Fibroblast of lung (primary cell): ENCODE measurements around the gene P4HTM. TPM values are rescaled to one million over a fixed set of nuclear protein-coding genes. Genes with fewer than 3 reads are reported as not detected.

Experiments
- DNase-seq, 2 donors: peaks; one replicate each; pipeline versions ENCODE4 v3.0.0 to v3.0.0-alpha.2; 2010; ENCODE audit warnings: low read depth in 2 of 2
- H2AFZ ChIP-seq: 2 replicates; pipeline ENCODE4 v1.5.1; 2012; ENCODE audit warnings: low read length, control low read depth, inconsistent platforms
- H3K27ac ChIP-seq: 2 replicates; pipeline ENCODE4 v1.5.1; 2011; ENCODE audit warnings: low read length, control low read depth; ENCODE audit not compliant: insufficient read depth
- H3K27me3 ChIP-seq: 2 replicates; pipeline ENCODE4 v1.5.1; 2011; ENCODE audit warnings: mild to moderate bottlenecking, low read length; ENCODE audit not compliant: control insufficient read depth, insufficient read depth
- H3K36me3 ChIP-seq: 2 replicates; pipeline ENCODE4 v1.5.1; 2011; ENCODE audit warnings: low read length; ENCODE audit not compliant: control insufficient read depth, insufficient read depth
- H3K4me1 ChIP-seq: 2 replicates; pipeline ENCODE4 v1.5.1; 2011; ENCODE audit warnings: low read length; ENCODE audit not compliant: control insufficient read depth, insufficient read depth; ENCODE audit errors: extremely low read depth
- H3K4me2 ChIP-seq: 2 replicates; pipeline ENCODE4 v1.5.1; 2011; ENCODE audit warnings: low read length, control low read depth; ENCODE audit not compliant: insufficient read depth; ENCODE audit errors: extremely low read depth
- H3K4me3 ChIP-seq, 4 experiments: fragments of 200-600 bp in 1 of 4; sonication (generic) in 1 of 4; replicated peaks in 1 of 4; 2 replicates each; pipeline ENCODE4 v1.5.1; 2011 to 2016; ENCODE audit warnings: low read length in 4 of 4, low read depth in 3 of 4, mild to moderate bottlenecking in 3 of 4, control low read depth in 2 of 4, inconsistent platforms in 1 of 4, mixed read lengths in 1 of 4; ENCODE audit not compliant: insufficient read depth in 1 of 4; ENCODE audit errors: control extremely low read depth in 1 of 4
- H3K79me2 ChIP-seq: 2 replicates; pipeline ENCODE4 v1.5.1; 2012; ENCODE audit warnings: mild to moderate bottlenecking, low read length, inconsistent platforms; ENCODE audit not compliant: control insufficient read depth, insufficient read depth
- H3K9ac ChIP-seq: 2 replicates; pipeline ENCODE4 v1.5.1; 2011; ENCODE audit warnings: mild to moderate bottlenecking, low read length, control low read depth; ENCODE audit not compliant: insufficient read depth
- H3K9me3 ChIP-seq: 2 replicates; pipeline ENCODE4 v1.5.1; 2012; ENCODE audit warnings: low read depth, low read length; ENCODE audit not compliant: control insufficient read depth, insufficient read depth
- H4K20me1 ChIP-seq: 2 replicates; pipeline ENCODE4 v1.5.1; 2011; ENCODE audit warnings: low read length; ENCODE audit not compliant: control insufficient read depth, insufficient read depth; ENCODE audit errors: extremely low read depth
- EZH2 ChIP-seq: IDR thresholded peaks from 2 replicates; pipeline ENCODE4 v1.5.1; 2012; ENCODE audit warnings: low read length, control low read depth, mild to moderate bottlenecking; ENCODE audit errors: missing control alignments
- polyA plus RNA-seq, 2 donors: library from polyadenylated mRNA; depleted of rRNA in 1 of 2; stranded (reverse) in 1 of 2; unstranded in 1 of 2; fragments of >200 nt; gene quantifications; 2 replicates each; pipeline ENCODE4 v1.2.1, GENCODE V29; 2011 to 2012; ENCODE audit warnings: missing spikeins in 1 of 2
- total RNA-seq: library from RNA; depleted of rRNA; stranded (reverse); fragments of >200 nt; gene quantifications from 2 replicates; pipeline ENCODE4 v1.2.1, GENCODE V29; 2014
- TF ChIP-seq, protein P1 (sequence below), 2 donors: IDR thresholded peaks in 1 of 2; conservative IDR thresholded peaks in 1 of 2; 1 replicate in 1 of 2; 2 replicates in 1 of 2; pipeline ENCODE4 v1.5.1; 2011 to 2012; ENCODE audit warnings: low read length in 2 of 2, control low read depth in 1 of 2, inconsistent platforms in 1 of 2, low read depth in 1 of 2, mild to moderate bottlenecking in 1 of 2

P4HTM gene
- total and polyA plus RNA-seq, 2 donors (not counting 1 experiment from before 2014, with no cell fraction given), result 16.2 to 46.7 TPM

DNA sequence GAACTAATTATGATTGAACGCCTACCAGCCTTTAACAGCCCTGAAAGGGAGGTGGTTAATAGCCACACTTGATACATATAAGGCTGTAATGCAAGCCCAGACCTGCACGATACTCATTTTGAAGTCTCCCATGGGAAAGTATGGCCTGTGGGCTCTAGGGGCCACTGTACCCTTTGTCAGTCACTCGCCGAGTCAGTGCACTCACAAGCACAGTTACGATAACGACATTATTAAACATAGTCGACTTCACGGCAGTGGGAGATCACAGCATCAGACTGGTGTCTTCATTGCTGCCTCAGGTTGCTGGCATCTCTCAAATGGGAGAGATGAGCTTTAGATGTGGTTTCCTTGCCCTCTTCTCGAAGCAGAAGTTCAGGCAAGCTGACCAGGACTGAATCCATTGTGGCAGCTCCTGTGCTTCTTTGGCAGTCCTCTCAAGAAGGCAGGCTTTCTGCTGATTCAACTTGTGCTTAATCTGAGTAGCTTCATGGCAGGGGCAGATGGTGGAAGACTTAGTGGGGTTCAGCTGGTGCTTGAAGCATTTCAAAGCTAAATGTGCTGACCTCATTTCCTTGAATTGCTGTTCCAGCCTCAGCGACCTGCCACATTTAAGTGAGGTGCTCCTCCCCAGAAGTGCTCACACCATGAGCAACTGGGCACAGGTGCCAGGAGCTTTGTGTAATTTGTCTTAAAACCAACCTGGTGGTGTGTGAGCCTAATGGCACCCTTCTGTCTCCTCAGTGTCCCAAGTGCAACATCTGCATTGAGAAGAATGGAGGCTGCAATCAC is 15.8 kb upstream of the P4HTM start:
- Histone ChIP-seq H3K4me1 (no peaks in the 10 kb centered on the region), H3K4me3 (no peak overlapping the region), H3K9ac (no peak overlapping the region), H3K27ac (no peak overlapping the region), H3K4me2 (no peak overlapping the region), H2AFZ (no peak overlapping the region), H3K9me3 (no peaks in the 10 kb centered on the region), H3K79me2 (no peaks in the 10 kb centered on the region), H4K20me1 (no peaks in the 10 kb centered on the region), H3K27me3 (no peaks in the 10 kb centered on the region), H3K36me3 (peaks cover 19% of the 10 kb centered on the region)
- TF ChIP-seq EZH2, result no peak
- TF ChIP-seq, protein P1, sequence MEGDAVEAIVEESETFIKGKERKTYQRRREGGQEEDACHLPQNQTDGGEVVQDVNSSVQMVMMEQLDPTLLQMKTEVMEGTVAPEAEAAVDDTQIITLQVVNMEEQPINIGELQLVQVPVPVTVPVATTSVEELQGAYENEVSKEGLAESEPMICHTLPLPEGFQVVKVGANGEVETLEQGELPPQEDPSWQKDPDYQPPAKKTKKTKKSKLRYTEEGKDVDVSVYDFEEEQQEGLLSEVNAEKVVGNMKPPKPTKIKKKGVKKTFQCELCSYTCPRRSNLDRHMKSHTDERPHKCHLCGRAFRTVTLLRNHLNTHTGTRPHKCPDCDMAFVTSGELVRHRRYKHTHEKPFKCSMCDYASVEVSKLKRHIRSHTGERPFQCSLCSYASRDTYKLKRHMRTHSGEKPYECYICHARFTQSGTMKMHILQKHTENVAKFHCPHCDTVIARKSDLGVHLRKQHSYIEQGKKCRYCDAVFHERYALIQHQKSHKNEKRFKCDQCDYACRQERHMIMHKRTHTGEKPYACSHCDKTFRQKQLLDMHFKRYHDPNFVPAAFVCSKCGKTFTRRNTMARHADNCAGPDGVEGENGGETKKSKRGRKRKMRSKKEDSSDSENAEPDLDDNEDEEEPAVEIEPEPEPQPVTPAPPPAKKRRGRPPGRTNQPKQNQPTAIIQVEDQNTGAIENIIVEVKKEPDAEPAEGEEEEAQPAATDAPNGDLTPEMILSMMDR (conservative IDR thresholded peaks at IDR 0.05 in 1 of 2, IDR thresholded peaks at IDR 0.05 in 1 of 2; ENCODE audit: low read depth in 1 of 2, low read length in 2 of 2), result no peak
- no peak for DNase-seq

DNA sequence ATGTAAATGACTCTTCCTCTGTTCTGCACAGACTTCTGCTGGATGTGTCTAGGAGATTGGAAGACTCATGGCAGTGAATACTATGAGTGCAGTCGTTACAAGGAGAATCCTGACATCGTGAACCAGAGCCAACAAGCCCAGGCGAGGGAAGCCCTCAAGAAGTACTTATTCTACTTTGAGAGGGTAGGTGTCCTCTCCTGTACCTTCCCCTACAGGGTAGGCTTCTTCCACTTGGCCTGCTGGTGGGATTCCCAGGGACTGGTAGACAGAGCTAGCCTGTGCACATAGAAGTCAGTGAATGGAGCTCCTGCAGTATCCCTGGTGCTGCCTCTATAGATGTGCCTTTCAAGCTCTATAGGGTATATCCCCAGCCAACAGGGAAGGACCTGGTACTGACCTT is 10.6 kb upstream of the P4HTM start:
- TF ChIP-seq, protein P1 (conservative IDR thresholded peaks at IDR 0.05 in 1 of 2, IDR thresholded peaks at IDR 0.05 in 1 of 2; ENCODE audit: low read depth in 1 of 2, low read length in 2 of 2), result no peak
- no peak for DNase-seq
- peaks cover 10% of the 10 kb centered on the region for H3K36me3 ChIP-seq

DNA sequence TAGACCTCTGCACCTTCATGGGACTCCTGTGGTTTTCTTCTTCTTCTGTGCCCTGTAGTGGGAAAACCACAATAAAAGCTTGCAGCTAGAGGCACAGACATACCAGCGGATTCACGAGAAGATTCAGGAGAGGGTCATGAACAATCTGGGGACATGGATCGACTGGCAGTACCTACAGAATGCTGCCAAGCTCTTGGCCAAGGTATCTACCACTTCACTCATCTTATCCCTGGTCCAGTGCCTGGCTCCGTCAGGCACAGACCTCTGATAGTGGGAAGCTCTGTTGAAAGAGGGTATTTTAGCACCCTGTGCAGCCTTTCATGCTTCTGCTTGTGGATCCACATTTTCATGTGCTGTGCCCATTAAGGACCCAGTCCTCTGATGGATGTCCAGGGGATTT is 9.7 kb upstream of the P4HTM start:
- no peaks in the 10 kb centered on the region for H3K27me3 ChIP-seq
- H3K79me2 ChIP-seq, result no peaks in the 10 kb centered on the region
- H3K4me3 ChIP-seq, result no peak overlapping the region
- peaks cover 5% of the 10 kb centered on the region for H3K36me3 ChIP-seq
- H3K9me3 ChIP-seq, result no peaks in the 10 kb centered on the region
- no peak overlapping the region for H2AFZ ChIP-seq
- H4K20me1 ChIP-seq, result no peaks in the 10 kb centered on the region
- no peak overlapping the region for H3K9ac ChIP-seq
- no peak overlapping the region for H3K4me2 ChIP-seq
- DNase-seq, result no peak
- no peak overlapping the region for H3K27ac ChIP-seq
- H3K4me1 ChIP-seq, result no peaks in the 10 kb centered on the region
- TF ChIP-seq, protein P1 (conservative IDR thresholded peaks at IDR 0.05 in 1 of 2, IDR thresholded peaks at IDR 0.05 in 1 of 2; ENCODE audit: low read depth in 1 of 2, low read length in 2 of 2), result no peak
- TF ChIP-seq EZH2, result no peak

More for the DNA sequence above, 10.6 kb upstream of the P4HTM start:
- Histone ChIP-seq H3K27ac (no peak overlapping the region), H2AFZ (no peak overlapping the region), H3K4me3 (no peak overlapping the region), H4K20me1 (no peaks in the 10 kb centered on the region), H3K9me3 (no peaks in the 10 kb centered on the region), H3K9ac (no peak overlapping the region), H3K4me1 (no peaks in the 10 kb centered on the region), H3K27me3 (no peaks in the 10 kb centered on the region), H3K79me2 (no peaks in the 10 kb centered on the region), H3K4me2 (no peak overlapping the region)
